ENCODE data around the gene GXYLT1.
"Not testable (repeated sequence)": the region's sequence is repeated elsewhere in the genome, so short reads cannot be mapped to it uniquely, and the experiment has no call there.

GXYLT1 gene

GRCh38 chr12:42144158-42144407, 591 bp downstream of the GXYLT1 start:
- DNase-seq (ENCODE audit: low read depth) = no peak

- DNase-seq (ENCODE audit: low read depth) = no peak
These were observed 1.1 kb downstream of the GXYLT1 start for GRCh38 chr12:42143452-42144157.

DNA sequence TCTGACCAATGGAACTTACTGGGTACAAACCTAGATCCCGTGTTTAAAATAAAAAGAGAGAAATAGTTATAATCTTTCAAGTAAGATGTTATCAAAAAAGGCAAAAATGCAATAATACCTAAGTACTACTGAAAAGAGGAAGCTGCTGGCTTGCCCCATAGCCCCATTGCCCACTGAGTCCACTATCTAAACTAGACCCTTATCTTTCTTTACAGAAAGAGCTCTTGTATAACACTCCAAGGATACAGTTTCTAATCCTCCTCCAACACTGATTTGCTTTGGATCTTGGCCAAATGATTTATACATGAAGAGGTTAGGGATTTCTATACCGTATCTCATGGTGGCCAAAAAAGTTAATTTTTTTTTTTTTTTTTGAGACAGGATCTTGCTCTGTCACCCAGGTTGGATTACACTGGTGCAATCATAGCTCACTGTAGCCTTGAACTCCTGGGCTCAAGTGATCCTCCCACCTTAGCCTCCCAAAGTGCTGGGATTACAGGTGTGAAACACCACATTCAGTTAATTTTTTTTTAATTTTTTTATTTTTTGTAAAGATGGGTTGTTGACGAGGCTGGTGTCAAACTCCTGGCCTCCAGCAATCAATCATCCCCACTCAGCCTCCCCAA, 2.6 kb downstream of the GXYLT1 start:
- no peak for DNase-seq (ENCODE audit: low read depth)

GRCh38 chr12:42140901-42141300, 3.8 kb downstream of the GXYLT1 start:
- DNase-seq (ENCODE audit: low read depth) = no peak

- DNase-seq (ENCODE audit: low read depth) = no peak
These were observed 9.3 kb downstream of the GXYLT1 start for GRCh38 chr12:42135259-42135814.

DNA sequence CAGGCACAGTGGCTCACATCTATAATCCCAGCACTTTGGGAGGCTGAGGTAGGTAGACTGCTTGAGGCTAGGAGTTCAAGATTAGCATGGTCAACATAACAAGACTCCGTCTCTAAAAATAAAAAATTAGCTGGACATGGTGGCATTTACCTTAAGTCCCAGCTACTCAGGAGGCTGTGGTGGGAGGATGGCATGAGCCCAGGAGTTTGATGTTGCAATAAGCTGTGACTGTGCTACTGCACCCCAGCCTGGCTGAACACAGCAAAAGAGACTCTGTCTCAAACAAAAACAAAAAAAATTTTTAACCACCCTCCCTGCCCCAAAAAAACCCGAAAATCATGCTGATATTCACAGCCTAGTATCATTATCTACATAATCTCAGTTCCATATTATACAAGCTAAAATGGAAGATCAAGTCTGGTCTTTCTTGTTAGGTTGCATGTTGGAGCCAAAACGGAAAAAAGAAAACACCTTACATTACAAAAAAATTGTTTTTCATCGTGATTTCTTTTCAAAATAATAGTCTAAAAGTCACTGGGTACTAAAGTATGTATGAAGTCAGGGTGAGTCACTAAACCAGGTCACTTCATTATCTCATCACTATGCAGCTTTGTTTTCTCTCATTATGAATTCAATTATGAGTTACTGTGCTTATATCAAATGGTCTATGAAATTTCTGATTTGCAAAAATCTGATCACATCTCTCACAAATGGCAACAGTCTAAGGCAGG, 13.8 kb downstream of the GXYLT1 start:
- DNase-seq (ENCODE audit: low read depth) = no peak

- DNase-seq (ENCODE audit: low read depth) = no peak
These were observed 15.0 kb downstream of the GXYLT1 start for GRCh38 chr12:42129595-42130204.

GRCh38 chr12:42128888-42129287, 15.8 kb downstream of the GXYLT1 start:
- DNase-seq (ENCODE audit: low read depth) = no peak

DNA sequence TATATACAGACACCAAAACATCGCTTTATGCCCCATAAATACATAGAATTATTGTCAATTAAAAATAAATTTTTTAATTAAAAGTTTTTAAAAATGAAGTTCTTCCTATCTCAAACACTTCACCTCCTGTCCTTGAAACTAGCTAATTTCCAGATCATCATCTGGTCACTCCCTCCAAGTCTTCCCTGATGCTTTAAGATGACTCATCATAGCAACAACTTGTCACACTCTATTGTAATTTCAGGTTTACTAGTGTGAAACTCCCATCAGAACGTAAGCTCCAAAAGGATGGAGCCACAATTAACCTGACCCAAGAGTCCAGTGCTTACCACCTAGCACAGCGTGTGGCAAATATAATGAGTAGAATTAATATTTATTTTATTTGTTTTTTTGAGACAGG, 16.3 kb downstream of the GXYLT1 start:
- no peak for DNase-seq (ENCODE audit: low read depth)

DNA sequence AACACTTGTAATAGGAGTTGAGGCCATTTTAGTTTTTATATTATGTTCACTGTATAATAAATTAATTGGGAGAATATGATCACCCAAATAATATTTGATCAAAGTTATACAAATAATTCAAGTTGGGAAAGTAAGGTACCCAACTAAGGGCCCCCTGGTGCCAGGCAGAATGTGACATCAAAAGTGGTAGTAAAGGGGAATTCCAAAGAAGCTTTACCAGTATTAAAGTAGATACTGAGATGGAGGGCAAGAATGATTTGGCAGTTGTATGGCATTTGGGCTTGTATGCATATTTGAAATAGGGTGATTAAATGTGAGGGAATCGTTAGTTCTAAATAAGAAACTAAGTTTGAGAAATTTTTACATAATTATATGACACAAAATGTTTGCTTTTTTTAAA, 17.7 kb downstream of the GXYLT1 start:
- no peak for DNase-seq (ENCODE audit: low read depth)

DNA sequence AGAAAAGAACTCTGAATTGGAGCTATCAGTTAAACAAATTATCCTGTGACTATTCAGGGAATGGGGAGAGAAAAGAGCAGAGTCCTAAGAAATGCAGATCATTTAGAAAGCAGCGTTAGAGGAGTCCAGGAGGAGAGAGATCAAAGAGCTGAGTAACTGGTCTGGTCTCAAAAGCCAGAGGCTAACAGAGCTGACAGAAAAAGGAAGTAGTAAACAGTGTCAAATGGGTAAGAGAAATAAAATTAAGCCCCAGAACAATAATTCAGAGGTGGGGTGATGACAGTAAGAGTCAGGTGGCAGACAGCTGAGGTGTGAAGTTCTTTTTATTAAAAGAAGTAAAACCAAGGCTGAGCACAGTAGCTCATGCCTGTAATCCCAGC, 19.3 kb downstream of the GXYLT1 start:
- DNase-seq (ENCODE audit: low read depth) = no peak

GRCh38 chr12:42124764-42125387, 19.8 kb downstream of the GXYLT1 start:
- DNase-seq (ENCODE audit: low read depth) = no peak

DNA sequence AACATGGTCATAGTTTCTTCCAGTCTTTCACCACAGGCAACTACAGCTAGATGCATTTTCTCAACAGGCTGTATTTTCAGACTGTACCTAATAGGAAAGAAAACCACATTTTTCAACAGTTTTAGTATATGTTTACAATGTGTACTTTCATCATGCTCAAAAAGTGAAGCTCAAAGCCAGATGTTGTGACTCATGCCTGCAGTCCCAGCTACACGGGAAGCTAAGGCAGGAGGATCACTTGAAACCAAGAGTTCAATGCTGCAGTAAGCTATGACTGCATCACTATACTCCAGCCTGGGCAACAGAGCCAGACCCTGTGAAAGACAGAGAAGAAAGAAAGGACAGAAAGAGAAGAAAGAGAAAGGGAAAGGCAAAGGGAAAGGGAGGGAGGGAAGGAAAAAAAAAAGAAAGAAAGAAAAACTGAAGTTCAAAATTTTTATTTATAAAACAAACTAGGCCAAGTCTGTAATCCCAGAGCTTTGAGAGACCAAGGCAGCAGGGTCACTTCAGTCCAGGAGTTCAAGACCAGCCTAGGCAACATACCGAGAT, 25.5 kb downstream of the GXYLT1 start:
- DNase-seq (ENCODE audit: low read depth) = no peak

DNA sequence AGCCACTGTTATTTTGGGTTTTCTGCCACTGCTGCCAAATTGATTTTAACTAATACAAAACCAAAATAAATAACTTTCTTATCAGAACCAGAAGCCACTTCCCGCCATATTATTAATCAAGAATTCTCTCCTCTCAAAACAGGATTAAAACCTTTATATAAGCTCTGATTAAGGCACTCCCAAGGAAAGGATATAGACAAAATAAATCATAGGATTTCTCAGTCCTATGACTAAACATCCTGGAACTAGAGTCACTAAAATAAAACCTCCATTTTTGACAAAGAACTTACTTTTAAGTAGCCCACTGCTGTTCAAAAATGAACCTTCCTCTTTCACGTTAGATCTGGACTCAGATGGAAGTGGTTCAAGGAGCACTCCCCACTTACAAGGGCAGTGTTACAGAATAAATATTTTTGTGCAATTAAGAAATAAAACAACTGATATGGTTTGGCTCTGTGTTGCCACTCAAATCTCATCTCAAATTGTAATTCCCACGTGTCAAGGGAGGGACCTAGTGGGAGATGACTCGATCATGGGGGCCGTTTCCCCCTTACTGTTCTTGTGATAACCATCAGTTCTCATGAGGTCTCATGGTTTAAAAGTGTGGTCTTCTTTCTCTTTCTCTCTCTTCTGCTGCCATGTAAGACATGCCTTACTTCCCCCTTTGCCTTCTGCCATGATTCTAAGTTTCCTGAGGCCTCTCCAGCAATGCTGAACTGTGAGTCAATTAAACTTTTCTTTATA, 26.4 kb downstream of the GXYLT1 start:
- DNase-seq (ENCODE audit: low read depth) = no peak

DNA sequence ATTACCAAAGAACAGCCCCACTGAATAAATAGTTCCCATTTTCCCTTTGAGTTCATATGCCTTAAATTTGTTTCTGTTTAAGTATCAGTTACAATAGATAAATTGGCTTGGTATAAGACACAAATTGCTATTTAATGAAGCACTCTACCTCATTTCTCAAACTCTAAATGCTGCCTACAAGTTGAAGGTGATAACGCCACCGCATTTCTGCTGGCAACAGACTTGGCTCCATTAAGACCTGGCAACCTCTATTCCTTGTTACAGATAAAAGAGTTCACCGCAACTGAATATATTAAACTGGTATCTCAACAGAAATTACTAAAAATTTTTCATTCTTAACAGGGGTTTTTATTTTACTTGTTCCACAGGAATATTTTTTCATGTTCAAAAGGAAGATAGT, 35.6 kb downstream of the GXYLT1 start:
- no peak for DNase-seq (ENCODE audit: low read depth)

DNA sequence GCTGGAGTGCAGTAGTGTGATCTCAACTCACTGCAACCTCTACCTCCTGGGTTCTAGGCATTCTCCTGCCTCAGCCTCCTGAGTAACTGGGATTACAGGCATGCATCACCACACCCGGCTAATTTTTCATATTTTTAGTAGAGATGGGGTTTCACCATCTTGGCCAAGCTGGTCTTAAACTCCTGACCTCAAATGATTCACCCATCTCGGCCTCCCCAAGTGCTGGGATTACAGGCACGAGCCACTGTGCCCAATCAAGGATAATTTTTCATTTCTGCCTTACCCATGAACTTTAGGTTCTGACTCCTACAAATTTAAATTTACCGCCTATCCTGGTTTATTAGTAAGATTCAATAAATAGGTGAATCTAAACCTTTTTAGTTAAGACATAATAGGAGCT, 37.9 kb downstream of the GXYLT1 start:
- DNase-seq (ENCODE audit: low read depth) = not testable (repeated sequence)

GRCh38 chr12:42104784-42105183, 39.9 kb downstream of the GXYLT1 start:
- DNase-seq (ENCODE audit: low read depth) = no peak

GRCh38 chr12:42104087-42104486, 40.6 kb downstream of the GXYLT1 start:
- DNase-seq (ENCODE audit: low read depth) = no peak

DNA sequence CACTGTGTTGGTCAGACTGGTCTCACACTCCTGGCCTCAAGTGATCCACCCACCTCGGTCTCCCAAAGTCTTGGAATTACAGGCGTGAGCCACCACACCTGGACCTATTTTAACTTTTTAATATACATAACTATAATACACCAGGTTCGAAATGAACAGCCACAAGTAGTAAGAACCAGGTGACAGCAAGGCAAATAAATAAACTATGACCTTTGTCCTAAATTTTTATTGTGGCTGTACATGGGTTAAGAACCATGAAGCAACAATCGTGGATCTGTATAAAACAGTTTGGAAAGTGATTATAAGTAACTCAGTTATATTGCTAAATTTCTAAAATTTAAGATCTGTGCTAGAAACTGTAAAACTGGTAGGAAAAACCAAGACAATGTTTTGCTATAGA, 41.5 kb downstream of the GXYLT1 start:
- no peak for DNase-seq (ENCODE audit: low read depth)

- DNase-seq (ENCODE audit: low read depth) = no peak
These were observed 42.0 kb downstream of the GXYLT1 start for GRCh38 chr12:42102720-42103119.

- no peak for DNase-seq (ENCODE audit: low read depth)
These were observed 45.2 kb downstream of the GXYLT1 start for GRCh38 chr12:42099433-42099832.

Data from HS-27A (cell line).